HG03457 (cell line): ENCODE data around the gene AKIRIN2.
"Not testable (repeated sequence)": the region's sequence is repeated elsewhere in the genome, so short reads cannot be mapped to it uniquely, and the experiment has no call there.

Experiments used
- ATAC-seq: cut with Tn5 transposase; IDR thresholded peaks from one replicate; pipeline ENCODE4 v1.9.1; 2021; ENCODE audit warnings: moderate number of reproducible peaks; ENCODE audit not compliant: unreplicated experiment

The AKIRIN2 gene

GRCh38 chr6:87690441-87690840 is 11.6 kb downstream of the AKIRIN2 start:
- no peak for ATAC-seq

GRCh38 chr6:87687893-87688292 is 14.1 kb downstream of the AKIRIN2 start:
- not testable (repeated sequence) for ATAC-seq

GRCh38 chr6:87687296-87687695 is 14.7 kb downstream of the AKIRIN2 start:
- ATAC-seq = no peak

- not testable (repeated sequence) for ATAC-seq
These were observed 15.3 kb downstream of the AKIRIN2 start for GRCh38 chr6:87686636-87687205.

GRCh38 chr6:87684895-87685654 is 17.0 kb downstream of the AKIRIN2 start:
- no peak for ATAC-seq

- no peak for ATAC-seq
These were observed 18.1 kb downstream of the AKIRIN2 start for GRCh38 chr6:87683890-87684289.

- no peak for ATAC-seq
These were observed 19.7 kb downstream of the AKIRIN2 start for GRCh38 chr6:87682310-87682709.

- ATAC-seq = no peak
These were observed 26.9 kb downstream of the AKIRIN2 start for GRCh38 chr6:87675004-87675681.

GRCh38 chr6:87674290-87674689 is 27.7 kb downstream of the AKIRIN2 start:
- no peak for ATAC-seq

GRCh38 chr6:87673237-87673636 is 28.8 kb downstream of the AKIRIN2 start:
- no peak for ATAC-seq

GRCh38 chr6:87672641-87673040 is 29.4 kb downstream of the AKIRIN2 start:
- no peak for ATAC-seq

GRCh38 chr6:87671555-87672029 is 30.4 kb downstream of the AKIRIN2 start:
- no peak for ATAC-seq

GRCh38 chr6:87670707-87671106 is 31.3 kb downstream of the AKIRIN2 start:
- ATAC-seq = no peak

GRCh38 chr6:87669051-87669450 is 33.0 kb downstream of the AKIRIN2 start:
- ATAC-seq = no peak

- ATAC-seq = no peak
These were observed 34.0 kb downstream of the AKIRIN2 start for GRCh38 chr6:87668013-87668412.

- no peak for ATAC-seq
These were observed 35.0 kb downstream of the AKIRIN2 start for GRCh38 chr6:87667032-87667431.

GRCh38 chr6:87664921-87665485 is 37.0 kb downstream of the AKIRIN2 start:
- no peak for ATAC-seq

GRCh38 chr6:87663434-87663833 is 38.6 kb downstream of the AKIRIN2 start:
- no peak for ATAC-seq

GRCh38 chr6:87661503-87661902 is 40.5 kb downstream of the AKIRIN2 start:
- ATAC-seq = no peak

- no peak for ATAC-seq
These were observed 41.0 kb downstream of the AKIRIN2 start for GRCh38 chr6:87661016-87661415.

GRCh38 chr6:87660226-87660911 is 41.7 kb downstream of the AKIRIN2 start:
- no peak for ATAC-seq
